HEK293 (cell line): ENCODE data around the gene PTP4A2.

Experiments
- CTCF ChIP-seq: fragments of 450-650 bp; formaldehyde crosslinking; IDR thresholded peaks from 2 replicates; pipeline ENCODE4 v1.5.1; 2016; ENCODE audit warnings: missing biosample characterization, missing genetic modification characterization
- REST ChIP-seq: fragments of 450-650 bp; formaldehyde crosslinking; IDR thresholded peaks from 2 replicates; pipeline ENCODE4 v1.5.1; 2016; ENCODE audit warnings: missing biosample characterization, missing genetic modification characterization
- SALL2 ChIP-seq: fragments of 450-650 bp; formaldehyde crosslinking; IDR thresholded peaks from 2 replicates; pipeline ENCODE4 v1.5.0; 2017; ENCODE audit warnings: missing biosample characterization, mild to moderate bottlenecking, missing genetic modification characterization, borderline replicate concordance
- YY1 ChIP-seq: fragments of 450-650 bp; formaldehyde crosslinking; IDR thresholded peaks from 2 replicates; pipeline ENCODE4 v1.5.1; 2018; ENCODE audit warnings: missing biosample characterization, missing genetic modification characterization
- ZBTB1 ChIP-seq: fragments of 450-650 bp; formaldehyde crosslinking; IDR thresholded peaks from 2 replicates; pipeline ENCODE4 v1.5.1; 2016; ENCODE audit warnings: missing biosample characterization, missing genetic modification characterization
- ZNF311 ChIP-seq: fragments of 450-650 bp; formaldehyde crosslinking; IDR thresholded peaks from 2 replicates; pipeline ENCODE4 v1.5.1; 2017; ENCODE audit warnings: missing biosample characterization, missing genetic modification characterization, borderline replicate concordance
- ZNF513 ChIP-seq: fragments of 450-650 bp; IDR thresholded peaks from 2 replicates; pipeline ENCODE4 v1.5.1; 2018; ENCODE audit warnings: missing biosample characterization, missing genetic modification characterization
- ZNF558 ChIP-seq: fragments of 450-650 bp; formaldehyde crosslinking; IDR thresholded peaks from 2 replicates; pipeline ENCODE4 v1.5.1; 2016; ENCODE audit warnings: missing biosample characterization, missing genetic modification characterization
- ZNF792 ChIP-seq: fragments of 450-650 bp; formaldehyde crosslinking; IDR thresholded peaks from 2 replicates; pipeline ENCODE4 v1.5.1; 2016; ENCODE audit warnings: missing biosample characterization, missing genetic modification characterization
- ZNF837 ChIP-seq: fragments of 450-650 bp; formaldehyde crosslinking; IDR thresholded peaks from 2 replicates; pipeline ENCODE4 v1.5.1; 2016; ENCODE audit warnings: missing biosample characterization, missing genetic modification characterization
- ZSCAN30 ChIP-seq: fragments of 450-650 bp; IDR thresholded peaks from 2 replicates; pipeline ENCODE4 v1.5.1; 2018; ENCODE audit warnings: missing biosample characterization, mild to moderate bottlenecking, missing genetic modification characterization, moderate library complexity
- TF ChIP-seq, protein P1 (sequence below): fragments of 450-650 bp; formaldehyde crosslinking; IDR thresholded peaks from 2 replicates; pipeline ENCODE4 v1.5.1; 2017; ENCODE audit warnings: missing biosample characterization, missing genetic modification characterization
- TF ChIP-seq, protein P2 (sequence below): fragments of 450-650 bp; formaldehyde crosslinking; IDR thresholded peaks from 2 replicates; pipeline ENCODE4 v1.5.1; 2016; ENCODE audit warnings: missing biosample characterization, missing genetic modification characterization

- no peak for TF ChIP-seq ZNF513
- TF ChIP-seq CTCF (tag by site-specific recombination) = no peak
- no peak for TF ChIP-seq YY1 (tag by site-specific recombination)
- no peak for TF ChIP-seq ZNF558 (tag by site-specific recombination)
- no peak for TF ChIP-seq ZSCAN30
- TF ChIP-seq, protein P1, sequence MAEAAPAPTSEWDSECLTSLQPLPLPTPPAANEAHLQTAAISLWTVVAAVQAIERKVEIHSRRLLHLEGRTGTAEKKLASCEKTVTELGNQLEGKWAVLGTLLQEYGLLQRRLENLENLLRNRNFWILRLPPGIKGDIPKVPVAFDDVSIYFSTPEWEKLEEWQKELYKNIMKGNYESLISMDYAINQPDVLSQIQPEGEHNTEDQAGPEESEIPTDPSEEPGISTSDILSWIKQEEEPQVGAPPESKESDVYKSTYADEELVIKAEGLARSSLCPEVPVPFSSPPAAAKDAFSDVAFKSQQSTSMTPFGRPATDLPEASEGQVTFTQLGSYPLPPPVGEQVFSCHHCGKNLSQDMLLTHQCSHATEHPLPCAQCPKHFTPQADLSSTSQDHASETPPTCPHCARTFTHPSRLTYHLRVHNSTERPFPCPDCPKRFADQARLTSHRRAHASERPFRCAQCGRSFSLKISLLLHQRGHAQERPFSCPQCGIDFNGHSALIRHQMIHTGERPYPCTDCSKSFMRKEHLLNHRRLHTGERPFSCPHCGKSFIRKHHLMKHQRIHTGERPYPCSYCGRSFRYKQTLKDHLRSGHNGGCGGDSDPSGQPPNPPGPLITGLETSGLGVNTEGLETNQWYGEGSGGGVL (tag by site-specific recombination) = no peak
- no peak for TF ChIP-seq ZNF311
- no peak for TF ChIP-seq SALL2
- no peak for TF ChIP-seq ZNF837 (tag by site-specific recombination)
- TF ChIP-seq REST (tag by site-specific recombination) = no peak
- TF ChIP-seq, protein P2, sequence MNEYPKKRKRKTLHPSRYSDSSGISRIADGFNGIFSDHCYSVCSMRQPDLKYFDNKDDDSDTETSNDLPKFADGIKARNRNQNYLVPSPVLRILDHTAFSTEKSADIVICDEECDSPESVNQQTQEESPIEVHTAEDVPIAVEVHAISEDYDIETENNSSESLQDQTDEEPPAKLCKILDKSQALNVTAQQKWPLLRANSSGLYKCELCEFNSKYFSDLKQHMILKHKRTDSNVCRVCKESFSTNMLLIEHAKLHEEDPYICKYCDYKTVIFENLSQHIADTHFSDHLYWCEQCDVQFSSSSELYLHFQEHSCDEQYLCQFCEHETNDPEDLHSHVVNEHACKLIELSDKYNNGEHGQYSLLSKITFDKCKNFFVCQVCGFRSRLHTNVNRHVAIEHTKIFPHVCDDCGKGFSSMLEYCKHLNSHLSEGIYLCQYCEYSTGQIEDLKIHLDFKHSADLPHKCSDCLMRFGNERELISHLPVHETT (tag by site-specific recombination) = no peak
- TF ChIP-seq ZBTB1 (tag by site-specific recombination) = no peak
- no peak for TF ChIP-seq ZNF792 (tag by site-specific recombination)
Observed at GRCh38 chr1:31859719-31860118, 78.4 kb downstream of the PTP4A2 start.
